ENCODE data around the gene PPP6C.
"Not testable (repeated sequence)": the region's sequence is repeated elsewhere in the genome, so short reads cannot be mapped to it uniquely, and the experiment has no call there.

GRCh38 chr9:125236520-125237159, 47.0 kb upstream of the PPP6C start:
- not testable (repeated sequence) for TF ChIP-seq CTCF (IDR thresholded peaks at IDR 0.05 in 8 of 11, conservative IDR thresholded peaks at IDR 0.05 in 3 of 11); POLR2A (IDR thresholded peaks at IDR 0.05); POLR2AphosphoS5 (IDR thresholded peaks at IDR 0.05)
